HG03342 (cell line): Measurements from ENCODE around the gene CRADD.

Source experiments
- ATAC-seq: cut with Tn5 transposase; IDR thresholded peaks from one replicate; pipeline ENCODE4 v1.9.1; 2021; ENCODE audit warnings: mild to moderate bottlenecking, moderate library complexity; ENCODE audit not compliant: unreplicated experiment

The CRADD gene

GRCh38 chr12:93670104-93670503, 7.1 kb upstream of the CRADD start:
- no peak for ATAC-seq

GRCh38 chr12:93671044-93671443, 6.1 kb upstream of the CRADD start:
- no peak for ATAC-seq

GRCh38 chr12:93673084-93673483, 4.1 kb upstream of the CRADD start:
- ATAC-seq: no peak

- ATAC-seq: no peak
These were observed 2.8 kb upstream of the CRADD start for GRCh38 chr12:93674386-93674785.

- ATAC-seq: no peak
These were observed 574 bp upstream of the CRADD start for GRCh38 chr12:93676408-93677194.

GRCh38 chr12:93678779-93679178, 1.6 kb downstream of the CRADD start:
- no peak for ATAC-seq

GRCh38 chr12:93679308-93679925, 2.2 kb downstream of the CRADD start:
- no peak for ATAC-seq

- ATAC-seq: no peak
These were observed 2.8 kb downstream of the CRADD start for GRCh38 chr12:93680006-93680405.

GRCh38 chr12:93682846-93683261, 5.7 kb downstream of the CRADD start:
- ATAC-seq: no peak

- no peak for ATAC-seq
These were observed 6.2 kb downstream of the CRADD start for GRCh38 chr12:93683410-93683809.

- ATAC-seq: no peak
These were observed 7.5 kb downstream of the CRADD start for GRCh38 chr12:93684716-93685115.

- ATAC-seq: no peak
These were observed 9.6 kb downstream of the CRADD start for GRCh38 chr12:93686572-93687356.

GRCh38 chr12:93689076-93689834, 12.1 kb downstream of the CRADD start:
- ATAC-seq: no peak

GRCh38 chr12:93696462-93696861, 19.3 kb downstream of the CRADD start:
- no peak for ATAC-seq

GRCh38 chr12:93698307-93699092, 21.3 kb downstream of the CRADD start:
- ATAC-seq: no peak

- no peak for ATAC-seq
These were observed 22.3 kb downstream of the CRADD start for GRCh38 chr12:93699271-93700145.

GRCh38 chr12:93702707-93703315, 25.6 kb downstream of the CRADD start:
- no peak for ATAC-seq

- peak; percentile 52 for ATAC-seq
These were observed 26.9 kb downstream of the CRADD start for GRCh38 chr12:93704122-93704521.

GRCh38 chr12:93704625-93705024, 27.4 kb downstream of the CRADD start:
- ATAC-seq: no peak
